ENCODE data around the gene MAPK4.
"Not testable (repeated sequence)": the region's sequence is repeated elsewhere in the genome, so short reads cannot be mapped to it uniquely, and the experiment has no call there.

MAPK4 gene

DNA sequence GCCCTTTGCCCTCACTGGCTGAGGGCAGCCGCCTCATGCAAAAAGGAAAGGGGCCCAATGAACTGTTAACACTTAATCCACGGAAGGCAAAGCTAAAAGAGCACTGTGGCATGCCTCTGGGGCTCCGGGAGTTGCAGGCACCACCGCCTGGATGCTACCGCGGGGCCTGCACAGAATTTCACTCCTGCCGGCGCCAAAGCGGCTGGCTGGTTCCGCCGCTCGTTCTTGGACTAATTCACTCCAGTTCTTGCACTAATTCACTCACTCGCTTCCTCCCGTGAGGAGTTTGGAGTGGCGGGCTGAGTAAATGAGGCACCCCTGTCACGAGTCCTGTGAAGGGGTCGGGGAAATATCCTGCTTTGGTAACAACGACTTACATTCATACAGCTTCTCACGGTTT lies 14.0 kb upstream of the MAPK4 start:
- no peaks in the 10 kb centered on the region for H3K9me3 ChIP-seq (ENCODE audit: low read depth, low read length)
- no peak for TF ChIP-seq POLR2AphosphoS5 (IDR thresholded peaks at IDR 0.05; ENCODE audit: borderline replicate concordance, low read depth, low read length)
- TF ChIP-seq FOXP2 (optimal IDR thresholded peaks at IDR 0.05; ENCODE audit: control extremely low read depth, extremely low read length, insufficient read depth), result no peak
- no peak for TF ChIP-seq EZH2 (IDR thresholded peaks at IDR 0.05)
- no peak overlapping the region for H3K27ac ChIP-seq
- H3K9ac ChIP-seq (ENCODE audit: insufficient read length), result no peak overlapping the region
- no peak for DNase-seq (ENCODE audit: low read depth, low spot score)
- no peaks in the 10 kb centered on the region for H3K36me3 ChIP-seq (ENCODE audit: insufficient read depth, low read length)
- H3K4me3 ChIP-seq, result 0 out of 2 replicates have a peak overlapping the region, but pooled peaks have one; percentile 28

GRCh38 chr18:50548160-50548559 lies 11.7 kb upstream of the MAPK4 start:
- TF ChIP-seq POLR2AphosphoS5 (IDR thresholded peaks at IDR 0.05; ENCODE audit: borderline replicate concordance, low read depth, low read length) (no peak), EZH2 (IDR thresholded peaks at IDR 0.05) (no peak), FOXP2 (optimal IDR thresholded peaks at IDR 0.05; ENCODE audit: control extremely low read depth, extremely low read length, insufficient read depth) (no peak)
- DNase-seq (ENCODE audit: low read depth, low spot score), result no peak
- Histone ChIP-seq H3K27ac (no peak overlapping the region), H3K9me3 (ENCODE audit: low read depth, low read length) (no peaks in the 10 kb centered on the region), H3K4me3 (no peak overlapping the region), H3K36me3 (ENCODE audit: insufficient read depth, low read length) (no peaks in the 10 kb centered on the region), H3K9ac (ENCODE audit: insufficient read length) (no peak overlapping the region)

DNA sequence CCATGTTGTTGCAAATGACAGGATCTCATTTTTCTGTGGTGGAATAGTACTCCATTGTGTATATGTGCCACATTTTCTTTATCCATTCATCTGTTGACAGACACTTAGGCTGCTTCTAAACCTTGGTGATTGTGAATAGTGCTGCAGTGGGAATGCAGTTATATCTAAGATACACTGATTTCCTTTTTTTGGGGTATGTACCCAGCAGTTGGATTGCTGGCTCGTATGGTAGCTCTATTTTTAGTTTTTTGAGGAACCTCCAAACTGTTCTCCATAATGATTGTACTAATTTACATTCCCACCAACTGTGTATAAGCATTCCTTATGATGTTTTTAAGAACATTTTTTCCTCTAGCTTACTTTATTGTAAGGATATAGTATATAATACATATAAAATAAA lies 8.2 kb upstream of the MAPK4 start:
- DNase-seq (ENCODE audit: low read depth, low spot score); H3K9me3 ChIP-seq (ENCODE audit: low read depth, low read length); H3K4me3 ChIP-seq: not testable (repeated sequence)

DNA sequence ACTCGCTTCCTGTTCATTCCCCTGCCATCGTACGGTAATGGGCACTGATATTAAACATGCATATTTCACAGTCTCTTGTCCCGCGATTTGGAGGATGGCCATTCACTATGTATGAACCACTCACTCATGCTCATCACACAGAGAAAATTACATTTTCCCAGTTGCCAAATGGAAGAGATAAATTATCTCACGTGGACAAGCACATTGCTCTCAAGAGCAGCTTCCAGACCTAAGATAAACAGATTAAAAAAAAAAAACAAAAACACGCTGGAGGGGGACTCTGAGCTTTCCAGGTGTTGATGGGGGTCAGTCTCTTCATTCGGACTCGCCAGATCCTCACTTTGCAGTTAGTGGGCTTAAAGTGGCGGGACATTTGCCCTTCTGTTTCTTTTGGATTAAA lies 1.7 kb upstream of the MAPK4 start:
- no peak for TF ChIP-seq EZH2 (IDR thresholded peaks at IDR 0.05)
- no peak for TF ChIP-seq POLR2AphosphoS5 (IDR thresholded peaks at IDR 0.05; ENCODE audit: borderline replicate concordance, low read depth, low read length)
- TF ChIP-seq FOXP2 (optimal IDR thresholded peaks at IDR 0.05; ENCODE audit: control extremely low read depth, extremely low read length, insufficient read depth), result no peak
- DNase-seq (ENCODE audit: low read depth, low spot score), result no peak
- H3K9ac ChIP-seq (ENCODE audit: insufficient read length), result no peak overlapping the region
- no peaks in the 10 kb centered on the region for H3K36me3 ChIP-seq (ENCODE audit: insufficient read depth, low read length)
- no peaks in the 10 kb centered on the region for H3K9me3 ChIP-seq (ENCODE audit: low read depth, low read length)
- no peak overlapping the region for H3K27ac ChIP-seq
- H3K4me3 ChIP-seq, result no peak overlapping the region

More for the DNA sequence above, 8.2 kb upstream of the MAPK4 start:
- H3K36me3 ChIP-seq (ENCODE audit: insufficient read depth, low read length); H3K9ac ChIP-seq (ENCODE audit: insufficient read length); H3K27ac ChIP-seq: not testable (repeated sequence)

DNA sequence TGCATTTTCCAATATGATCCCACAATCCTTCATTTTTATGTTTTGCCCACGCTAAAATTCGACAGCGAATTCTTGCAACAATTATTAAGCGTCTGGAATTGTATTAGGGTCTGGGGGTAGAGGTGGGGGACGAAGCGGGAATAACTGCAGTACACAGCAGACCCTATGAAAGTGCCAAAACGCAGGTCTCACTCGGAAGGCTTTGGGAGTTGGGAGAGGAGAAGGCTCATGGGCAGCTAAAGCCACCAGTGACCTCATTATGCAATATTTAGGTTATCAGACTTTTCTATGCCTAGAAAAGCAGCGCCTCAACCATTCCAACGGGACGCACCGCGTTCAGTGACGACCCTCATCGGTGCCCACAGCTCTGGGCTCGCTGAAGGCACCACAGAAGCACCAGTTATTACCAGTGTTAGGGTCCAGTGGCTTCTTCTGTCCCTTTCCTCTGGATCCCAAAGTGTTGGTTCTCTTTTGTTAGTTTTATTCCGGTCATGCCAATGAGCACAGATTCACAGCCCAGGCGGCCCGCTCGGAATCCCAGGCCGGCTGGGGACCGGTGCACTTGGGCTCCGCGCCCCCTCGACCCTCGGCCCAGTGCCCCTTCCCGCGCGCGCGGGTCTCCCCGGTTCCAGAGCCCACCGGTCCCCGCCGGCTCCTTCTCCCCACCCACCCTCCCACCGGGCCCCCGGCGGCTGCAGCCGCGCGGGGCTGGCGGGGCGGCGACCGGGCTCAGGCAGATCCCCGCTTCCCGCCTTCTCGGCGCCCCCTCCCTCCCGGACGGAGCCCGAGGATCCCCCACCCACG lies 737 bp upstream of the MAPK4 start:
- Histone ChIP-seq H3K4me3 (peak overlapping the region; percentile 69), H3K36me3 (ENCODE audit: insufficient read depth, low read length) (no peaks in the 10 kb centered on the region), H3K9ac (ENCODE audit: insufficient read length) (no peak overlapping the region), H3K27ac (no peak overlapping the region), H3K9me3 (ENCODE audit: low read depth, low read length) (no peaks in the 10 kb centered on the region)
- TF ChIP-seq FOXP2 (optimal IDR thresholded peaks at IDR 0.05; ENCODE audit: control extremely low read depth, extremely low read length, insufficient read depth) (no peak), EZH2 (IDR thresholded peaks at IDR 0.05) (no peak)
- DNase-seq (ENCODE audit: low read depth, low spot score), result no peak

- no peaks in the 10 kb centered on the region for H3K36me3 ChIP-seq (ENCODE audit: insufficient read depth, low read length)
- H3K27ac ChIP-seq, result no peak overlapping the region
- TF ChIP-seq FOXP2 (optimal IDR thresholded peaks at IDR 0.05; ENCODE audit: control extremely low read depth, extremely low read length, insufficient read depth), result no peak
- H3K4me3 ChIP-seq, result peak overlapping the region; percentile 82
- no peak overlapping the region for H3K9ac ChIP-seq (ENCODE audit: insufficient read length)
- no peak for DNase-seq (ENCODE audit: low read depth, low spot score)
- H3K9me3 ChIP-seq (ENCODE audit: low read depth, low read length), result no peaks in the 10 kb centered on the region
These were observed 1.1 kb downstream of the MAPK4 start for GRCh38 chr18:50560681-50561629.

- not testable (repeated sequence) for H3K9ac ChIP-seq (ENCODE audit: insufficient read length); H3K9me3 ChIP-seq (ENCODE audit: low read depth, low read length); H3K36me3 ChIP-seq (ENCODE audit: insufficient read depth, low read length); DNase-seq (ENCODE audit: low read depth, low spot score); H3K27ac ChIP-seq; H3K4me3 ChIP-seq
These were observed 2.4 kb downstream of the MAPK4 start for GRCh38 chr18:50562258-50562657.

- no peaks in the 10 kb centered on the region for H3K36me3 ChIP-seq (ENCODE audit: insufficient read depth, low read length)
- no peak overlapping the region for H3K4me3 ChIP-seq
- TF ChIP-seq POLR2AphosphoS5 (IDR thresholded peaks at IDR 0.05; ENCODE audit: borderline replicate concordance, low read depth, low read length), result no peak
- no peak for TF ChIP-seq EZH2 (IDR thresholded peaks at IDR 0.05)
- TF ChIP-seq FOXP2 (optimal IDR thresholded peaks at IDR 0.05; ENCODE audit: control extremely low read depth, extremely low read length, insufficient read depth), result no peak
- H3K27ac ChIP-seq, result no peak overlapping the region
- H3K9ac ChIP-seq (ENCODE audit: insufficient read length), result no peak overlapping the region
- DNase-seq (ENCODE audit: low read depth, low spot score), result no peak
- no peaks in the 10 kb centered on the region for H3K9me3 ChIP-seq (ENCODE audit: low read depth, low read length)
These were observed 2.8 kb downstream of the MAPK4 start for GRCh38 chr18:50562686-50563085.

DNA sequence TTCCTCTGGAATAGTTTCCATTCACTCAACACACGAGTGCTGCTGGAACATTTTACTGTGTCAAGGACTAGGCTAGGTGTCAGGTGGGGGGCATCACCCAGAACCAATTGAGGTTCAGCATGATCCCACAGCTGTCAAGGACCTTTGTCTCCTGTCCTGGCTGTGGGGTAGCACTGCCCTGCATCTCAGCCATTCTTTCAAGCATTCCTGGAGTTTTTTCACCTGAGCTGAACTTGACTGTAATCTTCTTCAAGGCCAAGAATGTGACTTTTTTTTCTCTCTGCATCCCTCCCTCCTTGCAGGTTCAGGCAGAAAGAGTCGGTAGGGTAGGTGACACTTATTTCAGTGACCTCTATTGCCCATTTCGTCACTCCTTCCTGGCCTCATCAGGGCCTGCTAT lies 3.5 kb downstream of the MAPK4 start:
- H3K4me3 ChIP-seq, result no peak overlapping the region
- H3K9me3 ChIP-seq (ENCODE audit: low read depth, low read length), result no peaks in the 10 kb centered on the region
- no peak overlapping the region for H3K27ac ChIP-seq
- TF ChIP-seq POLR2AphosphoS5 (IDR thresholded peaks at IDR 0.05; ENCODE audit: borderline replicate concordance, low read depth, low read length) (no peak), FOXP2 (optimal IDR thresholded peaks at IDR 0.05; ENCODE audit: control extremely low read depth, extremely low read length, insufficient read depth) (no peak), EZH2 (IDR thresholded peaks at IDR 0.05) (no peak)
- no peaks in the 10 kb centered on the region for H3K36me3 ChIP-seq (ENCODE audit: insufficient read depth, low read length)
- H3K9ac ChIP-seq (ENCODE audit: insufficient read length), result no peak overlapping the region
- DNase-seq (ENCODE audit: low read depth, low spot score), result no peak

Data from SK-N-MC (cell line).